HEK293 (cell line): ENCODE data around the gene NDUFB10.

Source experiments
- CTCF ChIA-PET: fragments of 350-600 bp; formaldehyde crosslinking; extraction: SDS; loops from one replicate; lab custom pipeline; 2021; ENCODE audit warnings: antibody characterized with exemption; lab: Yijun Ruan, JAX
- POLR2A ChIA-PET: fragments of 300-600 bp; formaldehyde crosslinking; extraction: SDS; loops from one replicate; lab custom pipeline; 2020; ENCODE audit warnings: antibody characterized with exemption, inconsistent platforms; lab: Yijun Ruan, JAX
- H3K27ac ChIP-seq: fragments of 200-500 bp; sonication (Bioruptor generic); 2 replicates; pipeline ENCODE4 v1.5.1; 2014; ENCODE audit warnings: low read depth, low read length, control low read depth, inconsistent platforms; ENCODE audit errors: extremely low read depth
- H3K36me3 ChIP-seq, 2 experiments: fragments of 200-500 bp in 1 of 2; sonication (Bioruptor generic) in 1 of 2; 1 replicate in 1 of 2; 2 replicates in 1 of 2; pipeline ENCODE4 v1.5.1; 2014 to 2017; ENCODE audit warnings: inconsistent platforms in 2 of 2, low read length in 2 of 2; ENCODE audit not compliant: control insufficient read depth in 2 of 2, insufficient read depth in 1 of 2
- H3K4me1 ChIP-seq: fragments of 200-500 bp; sonication (Bioruptor generic); 2 replicates; pipeline ENCODE4 v1.5.1; 2014; ENCODE audit warnings: mild to moderate bottlenecking, low read length, inconsistent platforms; ENCODE audit not compliant: control insufficient read depth, insufficient read depth
- H3K4me3 ChIP-seq: 2 replicates; pipeline ENCODE4 v1.5.1; 2011; ENCODE audit warnings: low read depth, mild to moderate bottlenecking, control low read depth, low read length, moderate library complexity
- H3K9me3 ChIP-seq: fragments of 200-500 bp; sonication (Bioruptor generic); 2 replicates; pipeline ENCODE4 v1.5.1; 2014; ENCODE audit warnings: low read depth, low read length, inconsistent platforms; ENCODE audit not compliant: control insufficient read depth, insufficient read depth
- EGR2 ChIP-seq: fragments of 450-650 bp; formaldehyde crosslinking; IDR thresholded peaks from 2 replicates; pipeline ENCODE4 v1.5.1; 2016; ENCODE audit warnings: low read depth, missing biosample characterization, missing genetic modification characterization
- IKZF3 ChIP-seq: fragments of 450-650 bp; IDR thresholded peaks from 2 replicates; pipeline ENCODE4 v1.5.0; 2018; ENCODE audit warnings: missing biosample characterization, mild to moderate bottlenecking, missing genetic modification characterization, moderate library complexity
- KLF1 ChIP-seq: fragments of 450-650 bp; formaldehyde crosslinking; IDR thresholded peaks from 2 replicates; pipeline ENCODE4 v1.5.1; 2016; ENCODE audit warnings: missing biosample characterization, missing genetic modification characterization
- SP3 ChIP-seq: fragments of 450-650 bp; formaldehyde crosslinking; IDR thresholded peaks from 2 replicates; pipeline ENCODE4 v1.5.1; 2016; ENCODE audit warnings: missing biosample characterization, missing genetic modification characterization
- ZBTB11 ChIP-seq: fragments of 450-650 bp; formaldehyde crosslinking; conservative IDR thresholded peaks from 2 replicates; pipeline ENCODE4 v1.5.1; 2016; ENCODE audit warnings: low read depth, missing biosample characterization, missing genetic modification characterization
- ZBTB44 ChIP-seq: fragments of 450-650 bp; IDR thresholded peaks from 2 replicates; pipeline ENCODE4 v1.5.1; 2018; ENCODE audit warnings: missing biosample characterization, mild to moderate bottlenecking, missing genetic modification characterization
- ZBTB8A ChIP-seq: fragments of 450-650 bp; formaldehyde crosslinking; IDR thresholded peaks from 2 replicates; pipeline ENCODE4 v1.5.1; 2016; ENCODE audit warnings: missing biosample characterization, missing genetic modification characterization
- ZFHX2 ChIP-seq: fragments of 450-650 bp; formaldehyde crosslinking; conservative IDR thresholded peaks from 2 replicates; pipeline ENCODE4 v1.5.1; 2016; ENCODE audit warnings: missing biosample characterization, missing genetic modification characterization
- ZNF10 ChIP-seq: fragments of 450-650 bp; formaldehyde crosslinking; IDR thresholded peaks from 2 replicates; pipeline ENCODE4 v1.5.1; 2017; ENCODE audit warnings: missing biosample characterization, missing genetic modification characterization
- ZNF132 ChIP-seq: fragments of 450-650 bp; formaldehyde crosslinking; IDR thresholded peaks from 2 replicates; pipeline ENCODE4 v1.5.1; 2017; ENCODE audit warnings: missing biosample characterization, missing genetic modification characterization, borderline replicate concordance
- ZNF16 ChIP-seq: fragments of 450-650 bp; formaldehyde crosslinking; IDR thresholded peaks from 2 replicates; pipeline ENCODE4 v1.5.1; 2016; ENCODE audit warnings: low read depth, missing biosample characterization, missing genetic modification characterization
- ZNF174 ChIP-seq: fragments of 450-650 bp; formaldehyde crosslinking; IDR thresholded peaks from 2 replicates; pipeline ENCODE4 v1.5.0; 2017; ENCODE audit warnings: missing biosample characterization, mild to moderate bottlenecking, missing genetic modification characterization
- ZNF416 ChIP-seq: fragments of 450-650 bp; formaldehyde crosslinking; IDR thresholded peaks from 2 replicates; pipeline ENCODE4 v1.5.1; 2016; ENCODE audit warnings: missing biosample characterization, missing genetic modification characterization
- ZNF530 ChIP-seq: fragments of 450-650 bp; formaldehyde crosslinking; IDR thresholded peaks from 2 replicates; pipeline ENCODE4 v1.5.1; 2016; ENCODE audit warnings: low read depth, missing biosample characterization, missing genetic modification characterization
- ZNF571 ChIP-seq: fragments of 450-650 bp; formaldehyde crosslinking; IDR thresholded peaks from 2 replicates; pipeline ENCODE4 v1.5.0; 2017; ENCODE audit warnings: missing biosample characterization, missing genetic modification characterization
- TF ChIP-seq, protein P1 (sequence below): fragments of 450-650 bp; formaldehyde crosslinking; IDR thresholded peaks from 2 replicates; pipeline ENCODE4 v1.5.1; 2016; ENCODE audit warnings: missing biosample characterization, missing genetic modification characterization
- TF ChIP-seq, protein P2 (sequence below): fragments of 450-650 bp; formaldehyde crosslinking; IDR thresholded peaks from 2 replicates; pipeline ENCODE4; 2016; ENCODE audit warnings: missing biosample characterization, missing genetic modification characterization
- TF ChIP-seq, protein P3 (sequence below): sonication (generic); formaldehyde crosslinking; IDR thresholded peaks from 2 replicates; pipeline ENCODE4 v1.8.1; 2022; ENCODE audit warnings: mild to moderate bottlenecking, moderate library complexity, missing genetic modification reagents
- TF ChIP-seq, protein P4 (sequence below): fragments of 450-650 bp; formaldehyde crosslinking; IDR thresholded peaks from 2 replicates; pipeline ENCODE4 v1.5.1; 2016; ENCODE audit warnings: missing biosample characterization, missing genetic modification characterization

NDUFB10 gene

DNA sequence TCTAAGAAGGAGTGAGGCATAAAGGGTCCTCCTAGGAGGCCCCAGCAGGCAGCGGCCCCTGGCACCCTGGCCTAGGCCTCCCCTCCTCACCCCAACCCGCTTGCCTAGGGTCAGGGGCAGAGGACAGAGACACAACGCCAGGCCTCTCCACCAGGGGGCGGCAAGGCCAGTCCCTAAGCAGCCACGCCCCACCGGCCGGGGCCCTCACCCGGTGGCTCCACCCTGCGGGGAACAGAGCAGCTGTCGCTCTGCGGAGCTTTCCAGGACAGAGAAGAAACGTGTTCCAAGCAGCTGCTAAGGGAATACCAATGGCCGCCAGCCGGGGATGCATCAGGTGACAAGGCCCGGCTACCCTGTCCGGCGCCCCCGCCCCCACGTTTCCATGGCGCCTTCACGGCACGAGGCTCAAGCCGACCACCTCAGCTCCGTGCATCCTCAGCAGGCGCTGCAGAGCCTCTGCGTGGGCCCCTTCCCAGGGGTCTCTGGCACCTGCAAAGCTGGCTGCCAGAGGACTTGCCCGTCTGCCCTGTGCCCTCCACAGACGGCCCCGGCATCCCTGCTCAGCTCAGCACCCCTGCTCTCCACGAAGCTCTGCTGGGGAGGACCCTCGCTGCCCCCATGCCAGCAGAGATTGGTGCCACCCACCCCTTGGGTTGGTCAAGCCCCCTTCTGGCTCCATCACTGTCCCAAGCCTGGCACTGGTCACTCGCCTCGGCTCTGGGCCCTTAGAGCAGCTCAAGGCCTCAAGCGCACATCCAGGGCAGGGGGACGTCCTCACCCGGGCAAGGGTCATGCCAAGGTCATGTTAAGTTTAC, 44.7 kb downstream of the NDUFB10 start (continued):
- peak; percentile 65 for TF ChIP-seq SP3 (tag by site-specific recombination)
- peak; percentile 94 for TF ChIP-seq ZNF10
- TF ChIP-seq ZBTB44 (tag by site-specific recombination), result peak; percentile 51; the same call in 1 of the 2 replicates
- no peak for TF ChIP-seq ZNF16 (tag by site-specific recombination)
- TF ChIP-seq, protein P1, sequence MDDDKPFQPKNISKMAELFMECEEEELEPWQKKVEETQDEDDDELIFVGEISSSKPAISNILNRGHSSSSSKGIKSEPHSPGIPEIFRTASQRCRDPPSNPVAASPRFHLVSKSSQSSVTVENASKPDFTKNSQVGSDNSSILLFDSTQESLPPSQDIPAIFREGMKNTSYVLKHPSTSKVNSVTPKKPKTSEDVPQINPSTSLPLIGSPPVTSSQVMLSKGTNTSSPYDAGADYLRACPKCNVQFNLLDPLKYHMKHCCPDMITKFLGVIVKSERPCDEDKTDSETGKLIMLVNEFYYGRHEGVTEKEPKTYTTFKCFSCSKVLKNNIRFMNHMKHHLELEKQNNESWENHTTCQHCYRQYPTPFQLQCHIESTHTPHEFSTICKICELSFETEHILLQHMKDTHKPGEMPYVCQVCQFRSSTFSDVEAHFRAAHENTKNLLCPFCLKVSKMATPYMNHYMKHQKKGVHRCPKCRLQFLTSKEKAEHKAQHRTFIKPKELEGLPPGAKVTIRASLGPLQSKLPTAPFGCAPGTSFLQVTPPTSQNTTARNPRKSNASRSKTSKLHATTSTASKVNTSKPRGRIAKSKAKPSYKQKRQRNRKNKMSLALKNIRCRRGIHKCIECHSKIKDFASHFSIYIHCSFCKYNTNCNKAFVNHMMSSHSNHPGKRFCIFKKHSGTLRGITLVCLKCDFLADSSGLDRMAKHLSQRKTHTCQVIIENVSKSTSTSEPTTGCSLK (tag by site-specific recombination), result no peak
- TF ChIP-seq, protein P2, sequence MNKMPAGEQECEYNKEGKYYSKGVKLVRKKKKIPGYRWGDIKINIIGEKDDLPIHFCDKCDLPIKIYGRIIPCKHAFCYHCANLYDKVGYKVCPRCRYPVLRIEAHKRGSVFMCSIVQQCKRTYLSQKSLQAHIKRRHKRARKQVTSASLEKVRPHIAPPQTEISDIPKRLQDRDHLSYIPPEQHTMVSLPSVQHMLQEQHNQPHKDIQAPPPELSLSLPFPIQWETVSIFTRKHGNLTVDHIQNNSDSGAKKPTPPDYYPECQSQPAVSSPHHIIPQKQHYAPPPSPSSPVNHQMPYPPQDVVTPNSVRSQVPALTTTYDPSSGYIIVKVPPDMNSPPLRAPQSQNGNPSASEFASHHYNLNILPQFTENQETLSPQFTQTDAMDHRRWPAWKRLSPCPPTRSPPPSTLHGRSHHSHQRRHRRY (tag by site-specific recombination), result no peak
- TF ChIP-seq ZNF416 (tag by site-specific recombination), result no peak
- TF ChIP-seq ZNF530, result no peak
- no peak for TF ChIP-seq ZNF132
- TF ChIP-seq ZNF571, result no peak
- TF ChIP-seq, protein P3, sequence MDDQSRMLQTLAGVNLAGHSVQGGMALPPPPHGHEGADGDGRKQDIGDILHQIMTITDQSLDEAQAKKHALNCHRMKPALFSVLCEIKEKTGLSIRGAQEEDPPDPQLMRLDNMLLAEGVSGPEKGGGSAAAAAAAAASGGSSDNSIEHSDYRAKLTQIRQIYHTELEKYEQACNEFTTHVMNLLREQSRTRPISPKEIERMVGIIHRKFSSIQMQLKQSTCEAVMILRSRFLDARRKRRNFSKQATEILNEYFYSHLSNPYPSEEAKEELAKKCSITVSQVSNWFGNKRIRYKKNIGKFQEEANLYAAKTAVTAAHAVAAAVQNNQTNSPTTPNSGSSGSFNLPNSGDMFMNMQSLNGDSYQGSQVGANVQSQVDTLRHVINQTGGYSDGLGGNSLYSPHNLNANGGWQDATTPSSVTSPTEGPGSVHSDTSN (CRISPR knock-in tag), result 0 out of 2 replicates have a peak, but pooled peaks have one; percentile 52

DNA sequence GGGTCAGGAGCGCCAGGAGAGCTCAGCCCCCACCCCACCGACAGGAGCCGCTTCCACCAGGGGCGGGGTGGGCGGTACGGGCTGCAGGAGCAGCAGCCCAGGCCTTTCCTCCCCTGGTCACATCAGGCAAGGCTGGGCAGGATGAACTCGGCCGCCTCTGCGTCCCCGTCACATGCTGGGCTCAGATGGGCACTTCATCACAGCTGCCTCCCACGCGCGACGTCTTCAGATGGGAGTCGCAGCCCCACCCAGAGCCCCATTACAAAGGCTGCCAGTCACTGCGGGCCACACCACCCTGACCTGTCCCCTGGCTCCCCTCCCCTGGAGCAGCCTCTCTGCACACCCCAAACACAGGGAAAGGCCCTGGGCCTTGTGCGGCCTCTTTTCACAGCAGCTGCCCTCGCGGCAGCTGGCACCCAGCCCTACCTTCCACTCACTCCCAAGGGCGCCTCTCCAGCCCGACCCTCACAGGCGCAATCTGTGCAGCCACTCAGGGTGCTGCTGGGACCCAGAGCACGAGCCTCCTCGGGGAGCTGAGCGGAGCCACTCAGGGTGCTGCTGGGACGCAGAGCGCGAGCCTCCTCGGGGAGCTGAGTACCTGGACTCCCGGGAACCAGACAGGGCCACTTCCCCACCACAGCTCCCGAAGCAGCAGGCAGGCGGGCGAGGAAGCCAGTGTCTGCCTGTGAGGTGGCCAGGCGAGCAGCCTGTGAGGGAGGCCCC, 45.6 kb downstream of the NDUFB10 start:
- Histone ChIP-seq H3K4me1 (peaks cover 27% of the 10 kb centered on the region), H3K4me3 (no peak overlapping the region), H3K27ac (peak overlapping the region; percentile 61; the same call in 1 of the 2 replicates), H3K9me3 (no peaks in the 10 kb centered on the region), H3K36me3 (peaks cover 0 to 65% of the 10 kb centered on the region in 2 experiments; a peak in 2 of 3 replicates)
- POLR2A ChIA-PET, result interaction anchor here (1.0 to 2.1 kb wide), 6 partner anchors 11 to 150 kb away, joined by 3 to 19 read pairs (median 5); partner anchors contain the start of genes NTHL1, RPS2, TRAF7 and TSC2
- no peak for TF ChIP-seq ZNF174
- TF ChIP-seq IKZF3 (tag by site-specific recombination), result peak; percentile 35; the same call in 1 of the 2 replicates
- peak; percentile 65 for TF ChIP-seq KLF1
- TF ChIP-seq ZFHX2 (tag by site-specific recombination), result peak; percentile 88
- TF ChIP-seq ZBTB11, result no peak
- TF ChIP-seq ZBTB8A (tag by site-specific recombination), result 0 out of 2 replicates have a peak, but pooled peaks have one; percentile 15
- TF ChIP-seq EGR2 (tag by site-specific recombination), result peak; percentile 91
- TF ChIP-seq, protein P4, sequence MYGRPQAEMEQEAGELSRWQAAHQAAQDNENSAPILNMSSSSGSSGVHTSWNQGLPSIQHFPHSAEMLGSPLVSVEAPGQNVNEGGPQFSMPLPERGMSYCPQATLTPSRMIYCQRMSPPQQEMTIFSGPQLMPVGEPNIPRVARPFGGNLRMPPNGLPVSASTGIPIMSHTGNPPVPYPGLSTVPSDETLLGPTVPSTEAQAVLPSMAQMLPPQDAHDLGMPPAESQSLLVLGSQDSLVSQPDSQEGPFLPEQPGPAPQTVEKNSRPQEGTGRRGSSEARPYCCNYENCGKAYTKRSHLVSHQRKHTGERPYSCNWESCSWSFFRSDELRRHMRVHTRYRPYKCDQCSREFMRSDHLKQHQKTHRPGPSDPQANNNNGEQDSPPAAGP, result peak; percentile 65
- CTCF ChIA-PET, result interaction anchor here (0.5 to 3.3 kb wide), 13 partner anchors 10 to 1260 kb away, joined by 3 to 39 read pairs (median 6); partner anchors contain the start of genes GFER and PGP
